WTC11 (cell line): ENCODE measurements around the gene MAD2L1.

Experiments
- ATF1 ChIP-seq: sonication (generic); formaldehyde crosslinking; IDR thresholded peaks from 2 replicates; pipeline ENCODE4 v1.8.1; 2023; ENCODE audit warnings: mild to moderate bottlenecking, moderate library complexity, missing genetic modification reagents
- CTCF ChIP-seq: fragments of 200-600 bp; IDR thresholded peaks from 2 replicates; pipeline ENCODE4 v1.8.0; 2022; ENCODE audit warnings: antibody characterized with exemption
- E2F4 ChIP-seq: sonication (generic); formaldehyde crosslinking; IDR thresholded peaks from 2 replicates; pipeline ENCODE4 v1.8.1; 2022; ENCODE audit warnings: low read depth, mild to moderate bottlenecking, moderate library complexity, missing genetic modification reagents, borderline replicate concordance
- HMGXB4 ChIP-seq: sonication (generic); formaldehyde crosslinking; IDR thresholded peaks from 2 replicates; pipeline ENCODE4 v1.8.1; 2023; ENCODE audit warnings: mild to moderate bottlenecking, moderate library complexity, missing genetic modification reagents
- IRF1 ChIP-seq: sonication (generic); formaldehyde crosslinking; IDR thresholded peaks from 2 replicates; pipeline ENCODE4 v1.8.0; 2023; ENCODE audit warnings: missing genetic modification reagents
- JUN ChIP-seq: sonication (generic); formaldehyde crosslinking; IDR thresholded peaks from 2 replicates; pipeline ENCODE4 v1.8.0; 2023; ENCODE audit warnings: mild to moderate bottlenecking, missing genetic modification reagents
- MAX ChIP-seq: sonication (generic); formaldehyde crosslinking; IDR thresholded peaks from 2 replicates; pipeline ENCODE4 v1.8.0; 2022; ENCODE audit warnings: mild to moderate bottlenecking, missing genetic modification reagents
- MXD4 ChIP-seq: fragments of 250-450 bp; sonication (Bioruptor Pico); IDR thresholded peaks from 2 replicates; pipeline ENCODE4 v1.8.0; 2021; ENCODE audit warnings: mild to moderate bottlenecking, moderate library complexity, borderline replicate concordance
- NR3C1 ChIP-seq: sonication (generic); formaldehyde crosslinking; conservative IDR thresholded peaks from 2 replicates; pipeline ENCODE4 v1.8.1; 2023; ENCODE audit warnings: low read depth, mild to moderate bottlenecking, missing genetic modification reagents
- SMAD4 ChIP-seq: sonication (generic); formaldehyde crosslinking; IDR thresholded peaks from 2 replicates; pipeline ENCODE4 v1.8.0; 2022; ENCODE audit warnings: mild to moderate bottlenecking, missing genetic modification reagents
- SP1 ChIP-seq: sonication (generic); formaldehyde crosslinking; conservative IDR thresholded peaks from 2 replicates; pipeline ENCODE4 v1.8.1; 2022; ENCODE audit warnings: missing genetic modification reagents
- ZBTB43 ChIP-seq: sonication (generic); formaldehyde crosslinking; IDR thresholded peaks from 2 replicates; pipeline ENCODE4 v1.8.1; 2023; ENCODE audit warnings: mild to moderate bottlenecking, missing genetic modification reagents
- ZNF423 ChIP-seq: fragments of 250-450 bp; sonication (Bioruptor Pico); IDR thresholded peaks from 2 replicates; pipeline ENCODE4 v2.1.2; 2022; ENCODE audit warnings: mild to moderate bottlenecking, moderate library complexity

- TF ChIP-seq CTCF (no peak), ATF1 (CRISPR knock-in tag) (no peak), ZNF423 (no peak), MAX (no peak), MXD4 (CRISPR knock-in tag) (no peak), E2F4 (no peak), JUN (CRISPR knock-in tag) (no peak), NR3C1 (no peak), SP1 (CRISPR knock-in tag) (no peak), IRF1 (no peak), ZBTB43 (CRISPR knock-in tag) (no peak), HMGXB4 (CRISPR knock-in tag) (no peak), SMAD4 (CRISPR knock-in tag) (no peak)
Measured at GRCh38 chr4:120017939-120018692, 48.5 kb downstream of the MAD2L1 start.
